K562 (cell line): ENCODE results near the gene CASP2. TPM values are rescaled to one million over a fixed set of nuclear protein-coding genes. Genes with fewer than 3 reads are reported as not detected.

Experiments
- E2F4 ChIP-seq: sonication (generic); formaldehyde crosslinking; IDR thresholded peaks from 2 replicates; pipeline ENCODE4 v1.8.0; 2022; ENCODE audit warnings: mild to moderate bottlenecking, low read depth, missing genetic modification reagents
- FOXM1 ChIP-seq, 2 experiments: fragments of 450-650 bp in 1 of 2; sonication (generic) in 1 of 2; formaldehyde crosslinking in 1 of 2; IDR thresholded peaks; 2 replicates each; pipeline versions ENCODE4 v1.6.1 to v1.9.0; 2017 to 2022; ENCODE audit warnings: low read depth in 2 of 2, mild to moderate bottlenecking in 2 of 2, missing genetic modification reagents in 1 of 2, moderate library complexity in 1 of 2
- HES1 ChIP-seq: fragments of 450-650 bp; IDR thresholded peaks from 2 replicates; pipeline ENCODE4 v1.6.1; 2016; ENCODE audit warnings: low read depth, mild to moderate bottlenecking, moderate library complexity
- MYC ChIP-seq, 2 experiments: fragments of 250-450 bp in 1 of 2; sonication (Bioruptor Pico) in 1 of 2; IDR thresholded peaks; 2 replicates each; pipeline versions ENCODE4 v1.5.1 to v1.6.1; 2012 to 2021; ENCODE audit warnings: low read depth in 2 of 2, borderline replicate concordance in 1 of 2, improper control_type of control experiment in 1 of 2, low read length in 1 of 2, mild to moderate bottlenecking in 1 of 2, moderate library complexity in 1 of 2
- NBN ChIP-seq: fragments of 450-650 bp; IDR thresholded peaks from 2 replicates; pipeline ENCODE4 v1.6.1; 2016; ENCODE audit warnings: low read depth, mild to moderate bottlenecking
- RBM15 ChIP-seq: fragments of 200-400 bp; formaldehyde crosslinking; IDR thresholded peaks from 2 replicates; pipeline ENCODE4 v1.6.1; 2018; ENCODE audit warnings: mild to moderate bottlenecking, low read length, moderate library complexity; ENCODE audit not compliant: insufficient read depth
- REST ChIP-seq, 2 experiments: fragments of 450-650 bp; formaldehyde crosslinking in 1 of 2; IDR thresholded peaks; 2 replicates each; pipeline versions ENCODE4 v1.4.0 to v1.6.1; 2014 to 2020; ENCODE audit warnings: mild to moderate bottlenecking in 2 of 2, borderline replicate concordance in 1 of 2, low read depth in 1 of 2
- RNF219 ChIP-seq: fragments of 250-450 bp; sonication (Bioruptor Pico); IDR thresholded peaks from 2 replicates; pipeline ENCODE4 v1.5.0; 2022; ENCODE audit warnings: mild to moderate bottlenecking
- SMAD3 ChIP-seq: fragments of 450-650 bp; formaldehyde crosslinking; conservative IDR thresholded peaks from 2 replicates; pipeline ENCODE4 v1.4.0; 2020; ENCODE audit warnings: mild to moderate bottlenecking
- TAF15 ChIP-seq: fragments of 200-400 bp; formaldehyde crosslinking; IDR thresholded peaks from 2 replicates; pipeline ENCODE4 v1.6.1; 2017; ENCODE audit warnings: mild to moderate bottlenecking, low read depth, low read length, moderate library complexity
- TEAD4 ChIP-seq, 2 experiments: sonication (generic) in 1 of 2; formaldehyde crosslinking in 1 of 2; IDR thresholded peaks; 2 replicates each; pipeline versions ENCODE4 v1.6.1 to v1.8.0; 2012 to 2022; ENCODE audit warnings: borderline replicate concordance in 1 of 2, inconsistent platforms in 1 of 2, low read length in 1 of 2, mild to moderate bottlenecking in 1 of 2, missing genetic modification reagents in 1 of 2
- ZNF311 ChIP-seq: fragments of 250-450 bp; sonication (Bioruptor Pico); IDR thresholded peaks from 2 replicates; pipeline ENCODE4 v1.4.0; 2020; ENCODE audit warnings: mild to moderate bottlenecking, moderate library complexity
- ZNF444 ChIP-seq: fragments of 250-450 bp; sonication (Bioruptor Pico); IDR thresholded peaks from 2 replicates; pipeline ENCODE4 v1.4.0; 2020; ENCODE audit warnings: mild to moderate bottlenecking, moderate library complexity
- polyA plus RNA-seq, 8 experiments: library from polyadenylated mRNA; depleted of rRNA in 4 of 8; stranded (reverse) in 5 of 8; unstranded in 3 of 8; fragments of >200 nt; fragmentation: Nextera tagmentation in 2 of 8; fragmentation: Illumina TruSeq in 1 of 8; extraction: Ambion mirVana in 2 of 8; extraction: Trizol in 1 of 8; gene quantifications; 2 replicates each; pipeline versions ENCODE4 v1.2.1 to v1.2.3, GENCODE V29; 2011 to 2014; ENCODE audit warnings: inconsistent platforms in 1 of 8, missing spikeins in 1 of 8
- total RNA-seq, 7 experiments: library from RNA; depleted of rRNA in 6 of 7; stranded (reverse); fragments of >200 nt in 6 of 7; fragmentation: Illumina TruSeq in 2 of 7; extraction: Trizol in 2 of 7; gene quantifications; 2 replicates each; pipeline versions ENCODE4 v1.2.1 to v1.2.3, GENCODE V29; 2011 to 2021; ENCODE audit warnings: low replicate concordance in 1 of 7

Gene CASP2
- total and polyA plus RNA-seq, 9 of the 15 experiments (the other 6 are each of a cell fraction or from before 2014, with no cell fraction given), result 18.8 to 64.9 (median 24.1) TPM

- TF ChIP-seq TAF15 (no peak), RNF219 (CRISPR knock-in tag) (0 out of 2 replicates have a peak, but pooled peaks have one; percentile 7), ZNF311 (0 out of 2 replicates have a peak, but pooled peaks have one; percentile 52), TEAD4 (IDR thresholded peaks at IDR 0.05; ENCODE audit: low read length) (no peak), TEAD4 (CRISPR knock-in tag; IDR thresholded peaks at IDR 0.05; ENCODE audit: borderline replicate concordance) (peak; percentile 75; the same call in 1 of the 2 replicates), SMAD3 (CRISPR knock-in tag) (no peak), MYC (IDR thresholded peaks at IDR 0.05; ENCODE audit: low read depth, low read length) (no peak), MYC (CRISPR knock-in tag; IDR thresholded peaks at IDR 0.05; ENCODE audit: borderline replicate concordance, low read depth) (peak; percentile 48; the same call in 1 of the 2 replicates), ZNF444 (CRISPR knock-in tag) (no peak), REST (IDR thresholded peaks at IDR 0.05; ENCODE audit: borderline replicate concordance) (no peak), REST (CRISPR knock-in tag; IDR thresholded peaks at IDR 0.05; ENCODE audit: low read depth) (0 out of 2 replicates have a peak, but pooled peaks have one; percentile 37), RBM15 (no peak), NBN (no peak; the same call in 1 of the 2 replicates), FOXM1 (IDR thresholded peaks at IDR 0.05; ENCODE audit: low read depth) (peak; percentile 52; the same call in 1 of the 2 replicates), FOXM1 (CRISPR knock-in tag; IDR thresholded peaks at IDR 0.05; ENCODE audit: low read depth) (no peak; the same call in 1 of the 2 replicates), HES1 (no peak), E2F4 (no peak)
These were observed 714 bp upstream of the CASP2 start (continued) for GRCh38 chr7:143287339-143287934.
